GM12878 (cell line): Measurements from ENCODE around the gene KRT25.

ENCODE experiments used
- CBX3 ChIP-seq: fragments of 200-600 bp; sonication (generic); IDR thresholded peaks from 2 replicates; pipeline ENCODE4 v1.6.1; 2016; ENCODE audit warnings: low read depth, borderline replicate concordance
- EZH2 ChIP-seq: IDR thresholded peaks from 2 replicates; pipeline ENCODE4 v1.6.1; 2012; ENCODE audit warnings: low read depth, mild to moderate bottlenecking, control low read depth, inconsistent platforms, low read length, borderline replicate concordance; ENCODE audit not compliant: control insufficient read depth
- FOS ChIP-seq: IDR thresholded peaks from 3 replicates; pipeline ENCODE4 v1.6.1; 2011; ENCODE audit warnings: borderline replicate concordance; ENCODE audit not compliant: insufficient read length; ENCODE audit errors: extremely low read depth
- MYC ChIP-seq: IDR thresholded peaks from 2 replicates; pipeline ENCODE4 v1.6.1; 2011; ENCODE audit warnings: mild to moderate bottlenecking, low read length, moderate library complexity, inconsistent platforms; ENCODE audit not compliant: insufficient read depth, insufficient replicate concordance, insufficient read length, severe bottlenecking
- TF ChIP-seq, protein P1 (sequence below): IDR thresholded peaks from 2 replicates; pipeline ENCODE4 v1.6.1; 2012; ENCODE audit warnings: mild to moderate bottlenecking, low read depth, low read length
- TF ChIP-seq, protein P2 (sequence below): fragments of 450-650 bp; IDR thresholded peaks from 2 replicates; pipeline ENCODE4 v1.6.1; 2017; ENCODE audit warnings: mild to moderate bottlenecking

DNA sequence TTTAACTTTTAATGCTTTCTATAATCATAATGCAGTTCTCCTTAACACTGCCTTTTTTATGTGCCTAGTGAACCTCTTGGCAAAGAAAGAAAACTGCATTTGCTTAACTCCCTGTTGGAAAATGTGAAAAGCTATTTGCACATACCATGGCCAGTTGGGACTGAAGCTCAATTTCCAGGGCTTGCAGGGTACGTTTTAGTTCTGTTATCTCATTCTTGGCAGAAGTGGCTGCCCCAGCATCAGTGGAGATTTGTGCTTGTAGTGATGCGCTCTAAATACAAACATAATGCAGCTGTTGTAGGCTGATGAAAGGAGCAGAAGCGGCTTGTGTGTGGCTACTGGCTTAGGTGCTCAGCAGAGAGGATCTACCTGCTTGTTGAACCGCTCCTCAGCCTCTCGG is 55.3 kb downstream of the KRT25 start:
- TF ChIP-seq, protein P1, sequence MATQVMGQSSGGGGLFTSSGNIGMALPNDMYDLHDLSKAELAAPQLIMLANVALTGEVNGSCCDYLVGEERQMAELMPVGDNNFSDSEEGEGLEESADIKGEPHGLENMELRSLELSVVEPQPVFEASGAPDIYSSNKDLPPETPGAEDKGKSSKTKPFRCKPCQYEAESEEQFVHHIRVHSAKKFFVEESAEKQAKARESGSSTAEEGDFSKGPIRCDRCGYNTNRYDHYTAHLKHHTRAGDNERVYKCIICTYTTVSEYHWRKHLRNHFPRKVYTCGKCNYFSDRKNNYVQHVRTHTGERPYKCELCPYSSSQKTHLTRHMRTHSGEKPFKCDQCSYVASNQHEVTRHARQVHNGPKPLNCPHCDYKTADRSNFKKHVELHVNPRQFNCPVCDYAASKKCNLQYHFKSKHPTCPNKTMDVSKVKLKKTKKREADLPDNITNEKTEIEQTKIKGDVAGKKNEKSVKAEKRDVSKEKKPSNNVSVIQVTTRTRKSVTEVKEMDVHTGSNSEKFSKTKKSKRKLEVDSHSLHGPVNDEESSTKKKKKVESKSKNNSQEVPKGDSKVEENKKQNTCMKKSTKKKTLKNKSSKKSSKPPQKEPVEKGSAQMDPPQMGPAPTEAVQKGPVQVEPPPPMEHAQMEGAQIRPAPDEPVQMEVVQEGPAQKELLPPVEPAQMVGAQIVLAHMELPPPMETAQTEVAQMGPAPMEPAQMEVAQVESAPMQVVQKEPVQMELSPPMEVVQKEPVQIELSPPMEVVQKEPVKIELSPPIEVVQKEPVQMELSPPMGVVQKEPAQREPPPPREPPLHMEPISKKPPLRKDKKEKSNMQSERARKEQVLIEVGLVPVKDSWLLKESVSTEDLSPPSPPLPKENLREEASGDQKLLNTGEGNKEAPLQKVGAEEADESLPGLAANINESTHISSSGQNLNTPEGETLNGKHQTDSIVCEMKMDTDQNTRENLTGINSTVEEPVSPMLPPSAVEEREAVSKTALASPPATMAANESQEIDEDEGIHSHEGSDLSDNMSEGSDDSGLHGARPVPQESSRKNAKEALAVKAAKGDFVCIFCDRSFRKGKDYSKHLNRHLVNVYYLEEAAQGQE = no peak
- TF ChIP-seq MYC (no peak), CBX3 (no peak), EZH2 (no peak), FOS (no peak)
- TF ChIP-seq, protein P2, sequence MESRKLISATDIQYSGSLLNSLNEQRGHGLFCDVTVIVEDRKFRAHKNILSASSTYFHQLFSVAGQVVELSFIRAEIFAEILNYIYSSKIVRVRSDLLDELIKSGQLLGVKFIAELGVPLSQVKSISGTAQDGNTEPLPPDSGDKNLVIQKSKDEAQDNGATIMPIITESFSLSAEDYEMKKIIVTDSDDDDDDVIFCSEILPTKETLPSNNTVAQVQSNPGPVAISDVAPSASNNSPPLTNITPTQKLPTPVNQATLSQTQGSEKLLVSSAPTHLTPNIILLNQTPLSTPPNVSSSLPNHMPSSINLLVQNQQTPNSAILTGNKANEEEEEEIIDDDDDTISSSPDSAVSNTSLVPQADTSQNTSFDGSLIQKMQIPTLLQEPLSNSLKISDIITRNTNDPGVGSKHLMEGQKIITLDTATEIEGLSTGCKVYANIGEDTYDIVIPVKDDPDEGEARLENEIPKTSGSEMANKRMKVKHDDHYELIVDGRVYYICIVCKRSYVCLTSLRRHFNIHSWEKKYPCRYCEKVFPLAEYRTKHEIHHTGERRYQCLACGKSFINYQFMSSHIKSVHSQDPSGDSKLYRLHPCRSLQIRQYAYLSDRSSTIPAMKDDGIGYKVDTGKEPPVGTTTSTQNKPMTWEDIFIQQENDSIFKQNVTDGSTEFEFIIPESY = no peak
